PC-9 (cell line): ENCODE results near the gene IRX4.

Experiments used
- CTCF ChIP-seq: fragments of 200-600 bp; sonication (generic); conservative IDR thresholded peaks from 2 replicates; pipeline ENCODE4 v1.6.1; 2017; ENCODE audit warnings: mixed run types, antibody characterized with exemption, mild to moderate bottlenecking, moderate library complexity
- EZH2 ChIP-seq: fragments of 200-600 bp; sonication (generic); IDR thresholded peaks from 2 replicates; pipeline ENCODE4 v1.8.0; 2017; ENCODE audit warnings: antibody characterized with exemption, low read depth

DNA sequence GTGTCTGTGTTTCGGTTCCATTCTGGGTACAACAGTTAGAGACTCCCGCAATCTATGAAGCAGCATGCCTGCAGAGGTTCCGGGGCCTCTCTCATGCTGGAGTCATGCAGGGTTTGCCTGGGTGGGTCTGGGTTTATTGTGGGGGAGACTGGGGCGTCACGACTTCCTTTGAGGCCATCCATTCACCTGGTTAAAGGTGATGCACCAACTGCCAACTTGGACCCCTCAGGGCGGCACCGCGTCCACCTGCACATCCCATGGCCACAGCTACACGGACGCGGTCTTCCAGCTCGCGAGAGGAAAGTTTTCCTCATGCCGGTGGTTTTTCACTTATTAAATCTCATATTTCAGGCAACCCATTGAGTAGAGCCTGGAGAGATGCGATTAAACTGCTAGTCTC is 30.9 kb upstream of the IRX4 start:
- TF ChIP-seq CTCF: no peak
- TF ChIP-seq EZH2: peak; percentile 22; the same call in 1 of the 2 replicates
